ENCODE results near the gene JPH3. TPM values are rescaled to one million over a fixed set of nuclear protein-coding genes. Genes with fewer than 3 reads are reported as not detected.

The JPH3 gene
- total and polyA plus RNA-seq, 7 donors, result under 0.01 to 1.4 (median 0.73) TPM; not detected in 1

GRCh38 chr16:87701505-87701921 is 99.2 kb downstream of the JPH3 start:
- H3K9me3 ChIP-seq, result no peaks in the 10 kb centered on the region
- WGBS, 2 donors, result 73 to 91% methylated on average over 23 of the region's 23 CpGs
- H3K27ac ChIP-seq, result no peak overlapping the region
- TF ChIP-seq POLR2AphosphoS5 (IDR thresholded peaks at IDR 0.05) (no peak), CTCF (IDR thresholded peaks at IDR 0.05) (no peak), EP300 (IDR thresholded peaks at IDR 0.05) (no peak), POLR2A (IDR thresholded peaks at IDR 0.05) (no peak)
- H3K27me3 ChIP-seq, result no peaks in the 10 kb centered on the region
- DNase-seq, result no peak
- intact Hi-C loops (cut with DNase I), result no loop called here
- no peak overlapping the region for H3K4me3 ChIP-seq
- peaks cover 0 to 19% (median 2%) of the 10 kb centered on the region in 4 donors for H3K36me3 ChIP-seq
- H3K4me1 ChIP-seq, result no peaks in the 10 kb centered on the region

GRCh38 chr16:87702325-87702811 is 100.1 kb downstream of the JPH3 start:
- Histone ChIP-seq H3K27ac (no peak overlapping the region), H3K27me3 (no peaks in the 10 kb centered on the region), H3K4me1 (no peaks in the 10 kb centered on the region), H3K9me3 (no peaks in the 10 kb centered on the region), H3K36me3 (peaks cover 0 to 26% (median 2%) of the 10 kb centered on the region in 4 donors), H3K4me3 (no peak overlapping the region)
- 39 to 80% methylated on average over 19 of the region's 19 CpGs for WGBS, 2 donors
- DNase-seq, result no peak
- no peak for TF ChIP-seq CTCF (IDR thresholded peaks at IDR 0.05)
- TF ChIP-seq POLR2A (IDR thresholded peaks at IDR 0.05), result no peak
- TF ChIP-seq EP300 (IDR thresholded peaks at IDR 0.05), result no peak
- no peak for TF ChIP-seq POLR2AphosphoS5 (IDR thresholded peaks at IDR 0.05)
- intact Hi-C loops (cut with DNase I), result no loop called here

DNA sequence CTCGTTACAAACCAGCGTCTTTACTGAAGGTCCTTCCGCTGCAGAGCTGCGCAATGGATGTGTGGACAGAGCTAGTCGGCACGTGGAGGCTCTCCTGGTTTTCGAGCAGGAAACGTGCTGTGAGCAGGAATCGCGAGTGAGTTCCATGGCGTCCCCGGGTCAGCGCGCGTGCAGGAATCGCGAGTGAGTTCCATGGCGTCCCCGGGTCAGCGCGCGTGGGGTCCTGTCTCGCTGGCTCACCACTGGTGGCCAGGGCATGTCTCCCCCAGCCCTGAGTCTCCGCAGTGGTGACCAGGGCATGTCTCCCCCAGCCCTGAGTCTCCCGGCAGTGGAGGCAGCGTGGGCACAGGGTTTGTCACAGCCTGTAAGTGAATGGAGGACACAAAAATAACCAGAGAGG is 100.8 kb downstream of the JPH3 start:
- H3K36me3 ChIP-seq, result peaks cover 0 to 33% (median 2%) of the 10 kb centered on the region in 4 donors

GRCh38 chr16:87703835-87704375 is 101.6 kb downstream of the JPH3 start:
- Histone ChIP-seq H3K27me3 (no peaks in the 10 kb centered on the region), H3K4me3 (no peak overlapping the region), H3K4me1 (no peaks in the 10 kb centered on the region), H3K27ac (no peak overlapping the region), H3K9me3 (no peaks in the 10 kb centered on the region), H3K36me3 (peaks cover 0 to 41% (median 8%) of the 10 kb centered on the region in 4 donors)
- intact Hi-C loops (cut with DNase I), result no loop called here
- no peak for DNase-seq
- TF ChIP-seq CTCF (IDR thresholded peaks at IDR 0.05) (no peak), POLR2AphosphoS5 (IDR thresholded peaks at IDR 0.05) (no peak), POLR2A (IDR thresholded peaks at IDR 0.05) (no peak), EP300 (IDR thresholded peaks at IDR 0.05) (no peak)
- WGBS, 2 donors, result 89 to 95% methylated on average over 29 of the region's 29 CpGs

More for the DNA sequence above, 100.8 kb downstream of the JPH3 start:
- DNase-seq, result no peak
- H3K4me3 ChIP-seq, result no peak overlapping the region
- H3K9me3 ChIP-seq, result no peaks in the 10 kb centered on the region
- H3K27me3 ChIP-seq, result no peaks in the 10 kb centered on the region
- intact Hi-C loops (cut with DNase I), result no loop called here
- no peaks in the 10 kb centered on the region for H3K4me1 ChIP-seq
- WGBS, 2 donors, result 75 to 93% methylated on average over 26 of the region's 26 CpGs
- TF ChIP-seq POLR2A (IDR thresholded peaks at IDR 0.05) (no peak), CTCF (IDR thresholded peaks at IDR 0.05) (no peak), EP300 (IDR thresholded peaks at IDR 0.05) (no peak), POLR2AphosphoS5 (IDR thresholded peaks at IDR 0.05) (no peak)
- no peak overlapping the region for H3K27ac ChIP-seq

All from sigmoid colon (tissue), 7 donors.